Heart left ventricle (tissue), 16 donors: Measurements from ENCODE around the gene ARHGAP1. TPM values are rescaled to one million over a fixed set of nuclear protein-coding genes. Genes with fewer than 3 reads are reported as not detected.

Source experiments
- ATAC-seq, 4 donors: fragments of 200-7000 bp; cut with Tn5 transposase; one replicate each; pipeline ENCODE4 v1.9.1; 2020 to 2022; ENCODE audit warnings: moderate library complexity in 4 of 4, mild to moderate bottlenecking in 3 of 4, moderate number of reproducible peaks in 1 of 4
- DNase-seq, 5 donors: peaks; one replicate each; pipeline ENCODE4 v3.0.0-alpha.2; 2020
- H3K27ac ChIP-seq, 12 donors: fragments of 200-600 bp; sonication (generic) in 4 of 12; one replicate each; pipeline versions ENCODE4 v1.5.0 to v1.8.0; 2016 to 2022; ENCODE audit warnings: mild to moderate bottlenecking in 2 of 12
- H3K27me3 ChIP-seq, 9 donors: fragments of 200-600 bp; sonication (generic) in 2 of 9; one replicate each; pipeline versions ENCODE4 v1.5.1 to v1.8.0; 2016 to 2022; ENCODE audit warnings: mild to moderate bottlenecking in 3 of 9
- H3K36me3 ChIP-seq, 9 donors: fragments of 200-600 bp; sonication (generic) in 2 of 9; one replicate each; pipeline versions ENCODE4 v1.5.0 to v1.8.0; 2018 to 2022; ENCODE audit warnings: mild to moderate bottlenecking in 2 of 9
- H3K4me1 ChIP-seq, 12 donors: fragments of 200-600 bp; sonication (generic) in 4 of 12; one replicate each; pipeline versions ENCODE4 v1.5.0 to v1.8.0; 2016 to 2022; ENCODE audit warnings: mild to moderate bottlenecking in 3 of 12
- H3K4me3 ChIP-seq, 12 donors: fragments of 200-600 bp; sonication (generic) in 4 of 12; one replicate each; pipeline versions ENCODE4 v1.5.0 to v1.8.0; 2017 to 2022; ENCODE audit warnings: mild to moderate bottlenecking in 9 of 12, moderate library complexity in 4 of 12
- H3K9me3 ChIP-seq, 12 donors: fragments of 200-600 bp; sonication (generic) in 4 of 12; one replicate each; pipeline versions ENCODE4 v1.5.0 to v1.8.0; 2016 to 2022; ENCODE audit warnings: mild to moderate bottlenecking in 1 of 12
- CTCF ChIP-seq, 12 donors: fragments of 200-600 bp; sonication (generic) in 4 of 12; IDR thresholded peaks; one replicate each; pipeline versions ENCODE4 v1.5.0 to v1.8.0; 2018 to 2022; ENCODE audit warnings: antibody characterized with exemption in 12 of 12, mild to moderate bottlenecking in 5 of 12
- POLR2A ChIP-seq, 2 donors: fragments of 450-650 bp; IDR thresholded peaks; one replicate each; pipeline ENCODE4 v1.6.1; 2017; ENCODE audit warnings: antibody characterized with exemption in 2 of 2, mild to moderate bottlenecking in 2 of 2, moderate library complexity in 2 of 2
- WGBS, 4 donors: extraction: QIAGEN DNeasy Blood & Tissue Kit in 2 of 4; methylation state at CpG; one replicate each; pipeline versions ENCODE4 v1.1.5 to v1.1.7; 2013 to 2018; 5-methylcytosine and 5-hydroxymethylcytosine counted together
- intact Hi-C, 10 donors: fragments of 100-400 bp; cut with DNase I; formaldehyde crosslinking; loops; one replicate each; pipeline versions ENCODE4 v1.11.1 to v1.14.2; 2022
- polyA plus RNA-seq, 2 donors: library from polyadenylated mRNA; stranded (reverse); fragments of 200-250 nt; gene quantifications; one replicate each; pipeline ENCODE4 v1.2.3, GENCODE V29; 2013
- total RNA-seq, 9 donors: library from RNA; depleted of rRNA in 2 of 9; stranded (reverse); fragments of >200 nt in 2 of 9; fragmentation: NEBNext Ultra II Directional in 3 of 9; extraction: Animal tissue kit (Norgen Biotek cat#: 25700) in 3 of 9; gene quantifications; one replicate each; pipeline versions ENCODE4 v1.1.0 to v1.2.4, GENCODE V29; 2016 to 2023
- donor health status: ischemic (EF 13 %, LVEDD 7.1; RV severe dilation, severe dysfunction).
- donor health status: healthy with polysubstance abuse.
- donor health status: DM: no; HTN: yes; CAD: no.
- donor health status: DM: no; HTN: no; CAD: no.
- donor health status: ischemic (EF 25% LVEDD 6.9; RV normal size, moderate dysfunction).
- donor health status: ischemic (EF 25% LVEDD 5.7; RV mildly dilated, moderate dysfunction).
- donor health status: healthy.
- donor health status: DM: yes; HTN: yes; CAD: no.
- donor health status: ischemic (EF 35%, LVEDD 5.7; RV mildly dilated, moderate dysfunction).
- donor health status: nonischemic (EF 11% LVEDD 7.7; RV severe dilation, severe dysfunction).
- donor health status: DM: yes; HTN: yes; CAD: no.
- donor health status: PGD.
- donor health status: ischemic (EF 29% LVEDD 5.4; RV normal size, mild dysfunction).
- donor health status: nonischemic (EF 23%, LVEDD 6.1; RV moderate dilation, normal function).

ARHGAP1 gene
- total and polyA plus RNA-seq, 11 donors, result 38.8 to 309 (median 75.3) TPM

- no peak for ATAC-seq
- Histone ChIP-seq H3K4me3 (no peak overlapping the region), H3K27me3 (no peaks in the 10 kb centered on the region), H3K36me3 (no peaks in the 10 kb centered on the region), H3K4me1 (no peaks in the 10 kb centered on the region), H3K27ac (no peak overlapping the region), H3K9me3 (no peaks in the 10 kb centered on the region)
- DNase-seq, result no peak
- TF ChIP-seq CTCF (IDR thresholded peaks at IDR 0.05) (no peak), POLR2A (IDR thresholded peaks at IDR 0.05) (no peak)
- intact Hi-C loops, result no loop called here
- WGBS, 4 donors, result 89 to 93% (median 91%) methylated on average over 4 of the region's 4 CpGs
These were observed 31.1 kb upstream of the ARHGAP1 start for GRCh38 chr11:46731545-46731944.

- TF ChIP-seq POLR2A (IDR thresholded peaks at IDR 0.05) (no peak), CTCF (IDR thresholded peaks at IDR 0.05) (no peak)
- no peaks in the 10 kb centered on the region for H3K9me3 ChIP-seq
- no peaks in the 10 kb centered on the region for H3K36me3 ChIP-seq
- no peaks in the 10 kb centered on the region for H3K4me1 ChIP-seq
- no peak for DNase-seq
- 84 to 87% (median 85%) methylated on average over 20 to 24 of the region's 24 CpGs for WGBS, 4 donors
- intact Hi-C loops, result no loop called here
- no peak overlapping the region for H3K27ac ChIP-seq
- H3K27me3 ChIP-seq, result no peaks in the 10 kb centered on the region
- H3K4me3 ChIP-seq, result no peak overlapping the region
- no peak for ATAC-seq
These were observed 28.9 kb upstream of the ARHGAP1 start for GRCh38 chr11:46729110-46730027.

GRCh38 chr11:46728659-46729040 is 28.2 kb upstream of the ARHGAP1 start:
- WGBS, 4 donors, result 86 to 88% (median 88%) methylated on average over 9 of the region's 9 CpGs
- no peak for ATAC-seq

More at GRCh38 chr11:46728659-46729040, 28.2 kb upstream of the ARHGAP1 start:
- H3K27ac ChIP-seq, result no peak overlapping the region
- H3K9me3 ChIP-seq, result no peaks in the 10 kb centered on the region
- no peak for DNase-seq
- no peak for TF ChIP-seq POLR2A (IDR thresholded peaks at IDR 0.05)
- no peak for TF ChIP-seq CTCF (IDR thresholded peaks at IDR 0.05)
- H3K36me3 ChIP-seq, result no peaks in the 10 kb centered on the region
- H3K4me3 ChIP-seq, result no peak overlapping the region
- H3K4me1 ChIP-seq, result no peaks in the 10 kb centered on the region
- H3K27me3 ChIP-seq, result no peaks in the 10 kb centered on the region
- intact Hi-C loops, result no loop called here
